ENCODE data around the gene NEK6.

NEK6 gene

GRCh38 chr9:124355039-124355940 is 97.5 kb downstream of the NEK6 start:
- DNase-seq (ENCODE audit: low read depth): no peak

GRCh38 chr9:124355941-124356744 is 98.4 kb downstream of the NEK6 start:
- no peak for DNase-seq (ENCODE audit: low read depth)

GRCh38 chr9:124356745-124357390 is 99.1 kb downstream of the NEK6 start:
- DNase-seq (ENCODE audit: low read depth): no peak

- DNase-seq (ENCODE audit: low read depth): no peak
Measured at GRCh38 chr9:124357721-124358361, 100.1 kb downstream of the NEK6 start.

GRCh38 chr9:124358631-124359030 is 100.9 kb downstream of the NEK6 start:
- no peak for DNase-seq (ENCODE audit: low read depth)

- no peak for DNase-seq (ENCODE audit: low read depth)
Measured at GRCh38 chr9:124359426-124359825, 101.7 kb downstream of the NEK6 start.

GRCh38 chr9:124359855-124360678 is 102.3 kb downstream of the NEK6 start:
- no peak for DNase-seq (ENCODE audit: low read depth)

GRCh38 chr9:124361128-124361527 is 103.4 kb downstream of the NEK6 start:
- DNase-seq (ENCODE audit: low read depth): no peak

- DNase-seq (ENCODE audit: low read depth): no peak
Measured at GRCh38 chr9:124363326-124364096, 105.8 kb downstream of the NEK6 start.

GRCh38 chr9:124364141-124364540 is 106.4 kb downstream of the NEK6 start:
- DNase-seq (ENCODE audit: low read depth): no peak

- no peak for DNase-seq (ENCODE audit: low read depth)
Measured at GRCh38 chr9:124365036-124365435, 107.3 kb downstream of the NEK6 start.

- DNase-seq (ENCODE audit: low read depth): no peak
Measured at GRCh38 chr9:124366476-124367220, 108.9 kb downstream of the NEK6 start.

GRCh38 chr9:124368692-124369091 is 110.9 kb downstream of the NEK6 start:
- no peak for DNase-seq (ENCODE audit: low read depth)

- no peak for DNase-seq (ENCODE audit: low read depth)
Measured at GRCh38 chr9:124369231-124369797, 111.6 kb downstream of the NEK6 start.

GRCh38 chr9:124370896-124371582 is 113.3 kb downstream of the NEK6 start:
- no peak for DNase-seq (ENCODE audit: low read depth)

GRCh38 chr9:124372038-124372437 is 114.3 kb downstream of the NEK6 start:
- no peak for DNase-seq (ENCODE audit: low read depth)

- DNase-seq (ENCODE audit: low read depth): no peak
Measured at GRCh38 chr9:124373386-124373785, 115.6 kb downstream of the NEK6 start.

GRCh38 chr9:124373851-124374250 is 116.1 kb downstream of the NEK6 start:
- no peak for DNase-seq (ENCODE audit: low read depth)

- no peak for DNase-seq (ENCODE audit: low read depth)
Measured at GRCh38 chr9:124375726-124376125, 118.0 kb downstream of the NEK6 start.

Data from stimulated activated CD8-positive, alpha-beta memory T cell treated with anti-CD3 and anti-CD28 coated beads, Interleukin-12 subunit alpha, Interleukin-12 subunit beta, amount 100 ng/mL, for 1 hour (primary cell).